ENCODE results near the gene TBCK.

DNA sequence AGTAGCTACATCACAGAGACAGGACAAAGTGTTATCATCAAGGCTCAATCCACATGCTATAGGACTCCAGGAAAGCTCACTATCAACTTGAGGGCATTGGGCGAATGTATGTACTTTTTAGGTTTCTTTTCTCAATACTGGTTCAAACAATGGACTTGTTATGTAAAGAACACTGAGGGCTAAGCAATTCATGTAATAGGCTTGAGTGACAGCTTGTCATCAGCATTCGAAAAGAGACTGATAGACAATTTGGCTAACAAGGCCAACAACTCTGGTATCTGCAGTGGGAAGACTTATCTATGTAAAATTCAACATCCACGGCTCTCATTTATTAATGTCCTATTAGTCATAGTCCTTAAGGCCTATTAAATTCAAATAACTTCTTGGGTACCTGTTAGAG, 279.7 kb downstream of the TBCK start:
- TF ChIP-seq, protein P1, sequence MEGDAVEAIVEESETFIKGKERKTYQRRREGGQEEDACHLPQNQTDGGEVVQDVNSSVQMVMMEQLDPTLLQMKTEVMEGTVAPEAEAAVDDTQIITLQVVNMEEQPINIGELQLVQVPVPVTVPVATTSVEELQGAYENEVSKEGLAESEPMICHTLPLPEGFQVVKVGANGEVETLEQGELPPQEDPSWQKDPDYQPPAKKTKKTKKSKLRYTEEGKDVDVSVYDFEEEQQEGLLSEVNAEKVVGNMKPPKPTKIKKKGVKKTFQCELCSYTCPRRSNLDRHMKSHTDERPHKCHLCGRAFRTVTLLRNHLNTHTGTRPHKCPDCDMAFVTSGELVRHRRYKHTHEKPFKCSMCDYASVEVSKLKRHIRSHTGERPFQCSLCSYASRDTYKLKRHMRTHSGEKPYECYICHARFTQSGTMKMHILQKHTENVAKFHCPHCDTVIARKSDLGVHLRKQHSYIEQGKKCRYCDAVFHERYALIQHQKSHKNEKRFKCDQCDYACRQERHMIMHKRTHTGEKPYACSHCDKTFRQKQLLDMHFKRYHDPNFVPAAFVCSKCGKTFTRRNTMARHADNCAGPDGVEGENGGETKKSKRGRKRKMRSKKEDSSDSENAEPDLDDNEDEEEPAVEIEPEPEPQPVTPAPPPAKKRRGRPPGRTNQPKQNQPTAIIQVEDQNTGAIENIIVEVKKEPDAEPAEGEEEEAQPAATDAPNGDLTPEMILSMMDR (conservative IDR thresholded peaks at IDR 0.05 in 1 of 2, IDR thresholded peaks at IDR 0.05 in 1 of 2; ENCODE audit: extremely low read depth in 1 of 2, insufficient read depth in 1 of 2, low read depth in 1 of 2, low read length in 2 of 2) = no peak
- TF ChIP-seq EZH2 (IDR thresholded peaks at IDR 0.05; ENCODE audit: borderline replicate concordance, low read length) = no peak

Measured in mammary epithelial cell (primary cell).